Measurements from ENCODE around the gene APC.

APC gene

GRCh38 chr5:112720576-112720975 lies 17.1 kb upstream of the APC start:
- H3K27ac ChIP-seq = no peak overlapping the region
- no peak for DNase-seq
- no peaks in the 10 kb centered on the region for H3K36me3 ChIP-seq (replicated peaks)
- in situ Hi-C loops (cut with HindIII; ENCODE audit: low pct_ligation_motif_present, low sequenced_read_pairs) = no loop called here
- H3K4me3 ChIP-seq (ENCODE audit: low read depth, low read length) = no peak overlapping the region
- no peaks in the 10 kb centered on the region for H3K27me3 ChIP-seq (replicated peaks)
- TF ChIP-seq CTCF (IDR thresholded peaks at IDR 0.05; ENCODE audit: low read depth, low read length, missing control alignments) = no peak

GRCh38 chr5:112724901-112725300 lies 12.8 kb upstream of the APC start:
- in situ Hi-C loops (cut with HindIII; ENCODE audit: low pct_ligation_motif_present, low sequenced_read_pairs) = no loop called here
- no peak for DNase-seq
- no peak overlapping the region for H3K27ac ChIP-seq
- H3K36me3 ChIP-seq (replicated peaks) = no peaks in the 10 kb centered on the region
- TF ChIP-seq CTCF (IDR thresholded peaks at IDR 0.05; ENCODE audit: low read depth, low read length, missing control alignments) = no peak
- no peaks in the 10 kb centered on the region for H3K27me3 ChIP-seq (replicated peaks)
- no peak overlapping the region for H3K4me3 ChIP-seq (ENCODE audit: low read depth, low read length)

GRCh38 chr5:112729630-112730029 lies 8.1 kb upstream of the APC start:
- Histone ChIP-seq H3K27ac (no peak overlapping the region), H3K36me3 (replicated peaks) (no peaks in the 10 kb centered on the region), H3K4me3 (ENCODE audit: low read depth, low read length) (no peak overlapping the region), H3K27me3 (replicated peaks) (no peaks in the 10 kb centered on the region)
- no peak for DNase-seq
- no peak for TF ChIP-seq CTCF (IDR thresholded peaks at IDR 0.05; ENCODE audit: low read depth, low read length, missing control alignments)
- in situ Hi-C loops (cut with HindIII; ENCODE audit: low pct_ligation_motif_present, low sequenced_read_pairs) = no loop called here

- Histone ChIP-seq H3K27me3 (replicated peaks) (no peaks in the 10 kb centered on the region), H3K4me3 (ENCODE audit: low read depth, low read length) (no peak overlapping the region), H3K27ac (no peak overlapping the region), H3K36me3 (replicated peaks) (no peaks in the 10 kb centered on the region)
- no peak for TF ChIP-seq CTCF (IDR thresholded peaks at IDR 0.05; ENCODE audit: low read depth, low read length, missing control alignments)
- in situ Hi-C loops (cut with HindIII; ENCODE audit: low pct_ligation_motif_present, low sequenced_read_pairs) = no loop called here
- DNase-seq = no peak
These were observed 5.6 kb upstream of the APC start for GRCh38 chr5:112732131-112732530.

GRCh38 chr5:112733586-112733985 lies 4.1 kb upstream of the APC start:
- TF ChIP-seq CTCF (IDR thresholded peaks at IDR 0.05; ENCODE audit: low read depth, low read length, missing control alignments) = no peak
- Histone ChIP-seq H3K27me3 (replicated peaks) (no peaks in the 10 kb centered on the region), H3K27ac (no peak overlapping the region), H3K36me3 (replicated peaks) (no peaks in the 10 kb centered on the region), H3K4me3 (ENCODE audit: low read depth, low read length) (no peak overlapping the region)
- no peak for DNase-seq
- in situ Hi-C loops (cut with HindIII; ENCODE audit: low pct_ligation_motif_present, low sequenced_read_pairs) = no loop called here

- no peak overlapping the region for H3K27ac ChIP-seq
- H3K4me3 ChIP-seq (ENCODE audit: low read depth, low read length) = no peak overlapping the region
- DNase-seq = no peak
- in situ Hi-C loops (cut with HindIII; ENCODE audit: low pct_ligation_motif_present, low sequenced_read_pairs) = no loop called here
- no peak for TF ChIP-seq CTCF (IDR thresholded peaks at IDR 0.05; ENCODE audit: low read depth, low read length, missing control alignments)
- no peaks in the 10 kb centered on the region for H3K36me3 ChIP-seq (replicated peaks)
- H3K27me3 ChIP-seq (replicated peaks) = no peaks in the 10 kb centered on the region
These were observed 3.1 kb upstream of the APC start for GRCh38 chr5:112734597-112734996.

Measured in brain microvascular endothelial cell (primary cell).